ENCODE data around the gene PRKG1. TPM values are rescaled to one million over a fixed set of nuclear protein-coding genes. Genes with fewer than 3 reads are reported as not detected.
A peak's percentile ranks its signal among the peaks of the same experiment; 100 is the strongest.
"Not testable (repeated sequence)": the region's sequence is repeated elsewhere in the genome, so short reads cannot be mapped to it uniquely, and the experiment has no call there.

Gene PRKG1
- total RNA-seq, 1 donor from 2014 or later = 26.4 TPM

DNA sequence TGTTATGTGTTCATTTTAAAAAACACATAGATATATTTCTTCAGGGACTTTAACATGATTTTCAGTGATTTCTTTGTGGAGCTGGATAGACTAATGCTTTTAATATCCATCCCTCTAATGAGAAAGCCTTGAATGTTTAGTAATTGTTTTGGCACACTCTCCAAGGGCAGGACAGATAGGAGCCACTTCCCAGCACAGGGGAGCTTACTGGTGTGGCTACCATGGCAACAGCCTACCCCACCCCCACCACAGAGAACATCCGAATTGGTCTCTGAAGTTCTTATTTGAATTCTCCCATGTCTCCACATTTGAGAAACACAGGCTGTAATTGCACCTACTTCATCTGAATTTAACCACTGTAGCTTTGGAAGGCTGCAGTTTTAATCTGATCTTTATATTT lies 87.7 kb downstream of the PRKG1 start:
- Histone ChIP-seq H3K4me3 (no peak overlapping the region), H4K20me1 (ENCODE audit: low read depth) (no peaks in the 10 kb centered on the region), H2AFZ (replicated peaks) (no peak overlapping the region), H3K4me2 (peak overlapping the region; percentile 36), H3F3A (ENCODE audit: low read depth) (no peaks in the 10 kb centered on the region), H3K79me2 (ENCODE audit: low read depth) (no peaks in the 10 kb centered on the region), H3K9me3 (ENCODE audit: low read depth) (no peaks in the 10 kb centered on the region), H3K4me1 (peaks cover 12% of the 10 kb centered on the region), H3K36me3 (no peaks in the 10 kb centered on the region), H3K27ac (no peak overlapping the region), H3K27me3 (no peaks in the 10 kb centered on the region), H3K9ac (no peak overlapping the region)
- peak overlapping the region; percentile 64 for H3K27ac Mint-ChIP-seq
- no peaks in the 10 kb centered on the region for H3K27me3 Mint-ChIP-seq (ENCODE audit: insufficient read depth, low read depth)
- peaks cover 13% of the 10 kb centered on the region for H3K4me1 Mint-ChIP-seq
- H3K4me3 Mint-ChIP-seq = no peak overlapping the region
- peaks cover 4% of the 10 kb centered on the region for H3K36me3 Mint-ChIP-seq
- TF ChIP-seq EZH2 (IDR thresholded peaks at IDR 0.05) (no peak), EZH2phosphoT487 (IDR thresholded peaks at IDR 0.05) (no peak)
- TF ChIP-seq, protein P1, sequence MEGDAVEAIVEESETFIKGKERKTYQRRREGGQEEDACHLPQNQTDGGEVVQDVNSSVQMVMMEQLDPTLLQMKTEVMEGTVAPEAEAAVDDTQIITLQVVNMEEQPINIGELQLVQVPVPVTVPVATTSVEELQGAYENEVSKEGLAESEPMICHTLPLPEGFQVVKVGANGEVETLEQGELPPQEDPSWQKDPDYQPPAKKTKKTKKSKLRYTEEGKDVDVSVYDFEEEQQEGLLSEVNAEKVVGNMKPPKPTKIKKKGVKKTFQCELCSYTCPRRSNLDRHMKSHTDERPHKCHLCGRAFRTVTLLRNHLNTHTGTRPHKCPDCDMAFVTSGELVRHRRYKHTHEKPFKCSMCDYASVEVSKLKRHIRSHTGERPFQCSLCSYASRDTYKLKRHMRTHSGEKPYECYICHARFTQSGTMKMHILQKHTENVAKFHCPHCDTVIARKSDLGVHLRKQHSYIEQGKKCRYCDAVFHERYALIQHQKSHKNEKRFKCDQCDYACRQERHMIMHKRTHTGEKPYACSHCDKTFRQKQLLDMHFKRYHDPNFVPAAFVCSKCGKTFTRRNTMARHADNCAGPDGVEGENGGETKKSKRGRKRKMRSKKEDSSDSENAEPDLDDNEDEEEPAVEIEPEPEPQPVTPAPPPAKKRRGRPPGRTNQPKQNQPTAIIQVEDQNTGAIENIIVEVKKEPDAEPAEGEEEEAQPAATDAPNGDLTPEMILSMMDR (IDR thresholded peaks at IDR 0.05) = no peak
- DNase-seq (ENCODE audit: low spot score) = peak; percentile 54
- H3K9me3 Mint-ChIP-seq = peaks cover 8% of the 10 kb centered on the region

DNA sequence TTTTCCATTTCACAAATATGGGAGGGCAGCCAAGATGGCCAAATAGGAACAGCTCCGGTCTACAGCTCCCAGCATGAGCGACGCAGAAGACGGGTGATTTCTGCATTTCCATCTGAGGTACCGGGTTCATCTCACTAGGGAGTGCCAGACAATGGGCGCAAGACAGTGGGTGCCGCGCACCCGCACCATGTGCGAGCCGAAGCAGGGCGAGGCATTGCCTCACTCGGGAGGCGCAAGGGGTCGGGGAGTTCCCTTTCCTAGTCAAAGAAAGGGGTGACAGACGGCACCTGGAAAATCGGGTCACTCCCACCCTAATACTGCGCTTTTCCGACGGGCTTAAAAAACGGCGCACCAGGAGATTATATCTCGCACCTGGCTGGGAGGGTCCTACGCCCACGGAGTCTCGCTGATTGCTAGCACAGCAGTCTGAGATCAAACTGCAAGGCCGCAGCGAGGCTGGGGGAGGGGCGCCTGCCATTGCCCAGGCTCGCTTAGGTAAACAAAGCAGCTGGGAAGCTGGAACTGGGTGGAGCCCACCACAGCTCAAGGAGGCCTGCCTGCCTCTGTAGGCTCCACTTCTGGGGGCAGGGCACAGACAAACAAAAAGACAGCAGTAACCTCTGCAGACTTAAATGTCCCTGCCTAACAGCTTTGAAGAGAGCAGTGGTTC lies 89.2 kb downstream of the PRKG1 start:
- H3K27me3 Mint-ChIP-seq (ENCODE audit: insufficient read depth, low read depth); H3K4me3 Mint-ChIP-seq; H3K79me2 ChIP-seq (ENCODE audit: low read depth); H3K27me3 ChIP-seq; H2AFZ ChIP-seq (replicated peaks); H3K9me3 ChIP-seq (ENCODE audit: low read depth); H4K20me1 ChIP-seq (ENCODE audit: low read depth); DNase-seq (ENCODE audit: low spot score); H3K27ac Mint-ChIP-seq; H3K36me3 ChIP-seq; H3F3A ChIP-seq (ENCODE audit: low read depth); H3K9ac ChIP-seq; H3K9me3 Mint-ChIP-seq; H3K4me3 ChIP-seq; H3K36me3 Mint-ChIP-seq; H3K4me2 ChIP-seq; H3K27ac ChIP-seq: not testable (repeated sequence)
- H3K4me1 ChIP-seq = peaks cover 20% of the 10 kb centered on the region
- H3K4me1 Mint-ChIP-seq = peaks cover 13% of the 10 kb centered on the region

DNA sequence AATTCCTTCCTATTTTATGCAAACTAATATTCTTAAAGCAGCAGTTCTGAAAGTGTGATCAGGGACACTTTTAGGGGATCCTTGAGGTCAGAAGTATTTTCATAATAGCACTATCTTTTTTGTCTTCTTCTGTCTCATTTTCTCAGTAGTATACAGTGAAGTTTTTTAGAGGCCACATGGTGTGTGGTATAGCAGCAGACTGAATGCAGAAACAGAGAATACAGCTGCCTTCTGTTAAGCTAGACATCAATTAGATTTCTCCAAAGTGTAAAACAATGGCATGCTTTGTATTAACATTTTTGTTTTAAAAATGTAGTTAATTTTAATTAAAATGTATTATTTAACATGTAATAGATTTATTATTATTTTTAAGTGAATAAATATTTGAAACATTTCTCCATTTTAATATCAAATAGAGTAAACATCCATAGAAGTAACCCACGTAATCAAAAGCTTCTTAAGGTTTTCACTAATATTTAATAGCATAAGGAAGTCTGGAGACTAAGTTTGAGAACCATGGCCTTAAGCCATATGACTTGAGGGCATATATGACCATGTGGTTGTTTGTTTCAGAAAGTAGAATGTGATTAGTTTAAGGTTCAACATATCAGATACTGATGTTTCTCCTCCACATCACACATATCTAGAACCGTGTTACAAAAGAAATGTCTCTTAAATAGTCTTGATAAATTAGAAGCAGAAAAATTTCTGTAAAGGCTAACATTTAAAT lies 94.0 kb downstream of the PRKG1 start:
- Histone ChIP-seq H3K27ac (no peak overlapping the region), H3K36me3 (no peaks in the 10 kb centered on the region), H3F3A (ENCODE audit: low read depth) (no peaks in the 10 kb centered on the region), H3K4me2 (peak overlapping the region; percentile 33), H3K79me2 (ENCODE audit: low read depth) (no peaks in the 10 kb centered on the region), H4K20me1 (ENCODE audit: low read depth) (no peaks in the 10 kb centered on the region), H3K4me1 (peaks cover 13% of the 10 kb centered on the region), H2AFZ (replicated peaks) (no peak overlapping the region), H3K9ac (no peak overlapping the region), H3K4me3 (no peak overlapping the region), H3K9me3 (ENCODE audit: low read depth) (no peaks in the 10 kb centered on the region), H3K27me3 (no peaks in the 10 kb centered on the region)
- H3K9me3 Mint-ChIP-seq = peaks cover 7% of the 10 kb centered on the region
- no peaks in the 10 kb centered on the region for H3K27me3 Mint-ChIP-seq (ENCODE audit: insufficient read depth, low read depth)
- TF ChIP-seq EZH2phosphoT487 (IDR thresholded peaks at IDR 0.05) (no peak), EZH2 (IDR thresholded peaks at IDR 0.05) (no peak)
- TF ChIP-seq, protein P1 (IDR thresholded peaks at IDR 0.05) = no peak
- no peak overlapping the region for H3K27ac Mint-ChIP-seq
- peaks cover 1% of the 10 kb centered on the region for H3K36me3 Mint-ChIP-seq
- H3K4me3 Mint-ChIP-seq = no peak overlapping the region
- H3K4me1 Mint-ChIP-seq = peaks cover 2% of the 10 kb centered on the region
- DNase-seq (ENCODE audit: low spot score) = no peak

DNA sequence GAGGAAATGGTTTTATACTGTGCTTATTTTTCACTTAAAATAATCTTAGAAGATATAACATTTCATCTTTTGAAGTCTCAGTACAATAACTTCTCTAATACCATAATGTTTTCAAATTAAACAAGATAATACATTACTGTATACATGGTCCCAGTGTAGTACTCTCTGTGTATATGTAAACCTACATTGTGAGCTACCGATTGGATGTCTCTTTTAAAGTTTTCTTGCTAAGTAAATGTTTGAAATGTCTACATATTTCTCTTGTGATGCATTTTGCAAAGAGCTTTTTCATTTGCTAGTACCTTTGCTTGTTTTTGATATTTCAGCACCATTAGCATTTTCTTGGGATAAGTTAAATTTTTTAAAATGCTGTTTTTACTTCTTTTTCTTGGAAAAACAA lies 94.8 kb downstream of the PRKG1 start:
- no peaks in the 10 kb centered on the region for H3K9me3 ChIP-seq (ENCODE audit: low read depth)
- H3K27me3 ChIP-seq = no peaks in the 10 kb centered on the region
- no peaks in the 10 kb centered on the region for H3K36me3 ChIP-seq
- H3K4me1 ChIP-seq = peaks cover 13% of the 10 kb centered on the region
- Mint-ChIP-seq H3K36me3 (no peaks in the 10 kb centered on the region), H3K27me3 (ENCODE audit: insufficient read depth, low read depth) (no peaks in the 10 kb centered on the region), H3K9me3 (peaks cover 5% of the 10 kb centered on the region), H3K4me3 (no peak overlapping the region), H3K27ac (no peak overlapping the region), H3K4me1 (peaks cover 2% of the 10 kb centered on the region)
- no peaks in the 10 kb centered on the region for H3F3A ChIP-seq (ENCODE audit: low read depth)
- no peak overlapping the region for H3K9ac ChIP-seq
- TF ChIP-seq, protein P1 (IDR thresholded peaks at IDR 0.05) = no peak
- H3K4me3 ChIP-seq = no peak overlapping the region
- no peaks in the 10 kb centered on the region for H3K79me2 ChIP-seq (ENCODE audit: low read depth)
- no peaks in the 10 kb centered on the region for H4K20me1 ChIP-seq (ENCODE audit: low read depth)
- H3K4me2 ChIP-seq = no peak overlapping the region
- no peak for DNase-seq (ENCODE audit: low spot score)
- H3K27ac ChIP-seq = no peak overlapping the region
- H2AFZ ChIP-seq (replicated peaks) = no peak overlapping the region
